MM.1S (cell line): ENCODE results near the gene EIF5AL1.

Experiments
- DNase-seq: peaks from one replicate; pipeline ENCODE4 v3.0.0-alpha.2; 2015
- H2AFZ ChIP-seq: fragments of 300-600 bp; sonication (generic); 2 replicates; pipeline ENCODE4 v1.6.0; 2016; ENCODE audit warnings: antibody characterized with exemption, low read length
- H3F3A ChIP-seq: fragments of 300-600 bp; sonication (generic); 2 replicates; pipeline ENCODE4 v1.6.1; 2016; ENCODE audit warnings: mild to moderate bottlenecking, antibody characterized with exemption, low read length, moderate library complexity, mixed read lengths; ENCODE audit not compliant: insufficient read depth
- H3K27ac ChIP-seq: fragments of 300-600 bp; sonication (generic); 2 replicates; pipeline ENCODE4 v1.5.1; 2016; ENCODE audit warnings: mild to moderate bottlenecking, low read length
- H3K27me3 ChIP-seq: fragments of 300-600 bp; sonication (generic); replicated peaks from 2 replicates; pipeline ENCODE4 v1.6.0; 2016; ENCODE audit warnings: low read length; ENCODE audit not compliant: insufficient read depth
- H3K36me3 ChIP-seq: fragments of 300-600 bp; sonication (generic); replicated peaks from 2 replicates; pipeline ENCODE4 v1.6.1; 2016; ENCODE audit warnings: mild to moderate bottlenecking, low read length, mixed read lengths; ENCODE audit not compliant: insufficient read depth
- H3K4me1 ChIP-seq: fragments of 300-600 bp; sonication (generic); 2 replicates; pipeline ENCODE4 v1.6.1; 2016; ENCODE audit warnings: low read length, mixed read lengths
- H3K4me2 ChIP-seq: fragments of 300-600 bp; sonication (generic); 2 replicates; pipeline ENCODE4 v1.6.0; 2016; ENCODE audit warnings: low read depth, low read length
- H3K4me3 ChIP-seq: fragments of 300-600 bp; sonication (generic); 2 replicates; pipeline ENCODE4 v1.5.1; 2016; ENCODE audit warnings: low read length, mixed read lengths
- H3K79me2 ChIP-seq: fragments of 300-600 bp; sonication (generic); 2 replicates; pipeline ENCODE4 v1.6.1; 2016; ENCODE audit warnings: mixed run types, low read length, mixed read lengths
- H3K9ac ChIP-seq: fragments of 300-600 bp; sonication (generic); 2 replicates; pipeline ENCODE4 v1.6.1; 2016; ENCODE audit warnings: low read length, mixed read lengths
- H3K9me2 ChIP-seq: fragments of 300-600 bp; sonication (generic); replicated peaks from 2 replicates; pipeline ENCODE4 v1.6.1; 2016; ENCODE audit warnings: mild to moderate bottlenecking, low read length, mixed read lengths; ENCODE audit not compliant: insufficient read depth
- H3K9me3 ChIP-seq: fragments of 300-600 bp; sonication (generic); replicated peaks from 2 replicates; pipeline ENCODE4 v1.6.1; 2016; ENCODE audit warnings: mild to moderate bottlenecking, low read length, mixed read lengths; ENCODE audit not compliant: insufficient read depth
- H4K20me1 ChIP-seq: fragments of 300-600 bp; sonication (generic); 2 replicates; pipeline ENCODE4 v1.6.1; 2016; ENCODE audit warnings: mild to moderate bottlenecking, low read length, moderate library complexity, mixed read lengths; ENCODE audit not compliant: insufficient read depth
- EZH2 ChIP-seq: fragments of 300-600 bp; sonication (generic); optimal IDR thresholded peaks from 2 replicates; pipeline ENCODE3; 2017; ENCODE audit warnings: low read depth, mild to moderate bottlenecking, antibody characterized with exemption, low read length, mixed read lengths
- EZH2phosphoT487 ChIP-seq: fragments of 300-600 bp; sonication (generic); IDR thresholded peaks from 2 replicates; pipeline ENCODE4 v1.6.1; 2018; ENCODE audit warnings: antibody characterized with exemption, low read length
- TF ChIP-seq, protein P1 (sequence below): fragments of 300-600 bp; sonication (generic); IDR thresholded peaks from 2 replicates; pipeline ENCODE4 v1.5.1; 2016; ENCODE audit warnings: antibody characterized with exemption, low read length, mixed read lengths

EIF5AL1 gene

GRCh38 chr10:79494871-79495705 is 17.2 kb upstream of the EIF5AL1 start:
- Histone ChIP-seq H3F3A (no peaks in the 10 kb centered on the region), H3K9me3 (no peaks in the 10 kb centered on the region)

DNA sequence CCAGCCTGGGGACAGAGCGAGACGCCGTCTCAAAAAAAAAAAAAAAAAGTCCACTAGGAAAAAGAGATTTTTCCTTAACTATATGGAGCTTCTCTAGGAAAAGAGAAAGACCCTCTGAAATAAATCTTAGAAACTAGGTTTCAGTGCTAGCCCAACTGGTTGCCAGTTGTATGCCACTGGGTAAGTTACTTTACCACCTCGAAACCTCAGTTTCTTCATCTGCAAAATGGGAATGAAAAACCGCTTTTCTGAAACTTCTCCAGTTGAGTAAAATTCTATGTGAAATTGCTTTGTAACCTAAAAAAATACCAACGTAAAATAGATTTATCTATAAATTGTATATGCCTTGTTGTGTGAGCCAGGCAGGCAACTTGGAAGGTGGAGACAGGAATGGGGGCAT is 16.5 kb upstream of the EIF5AL1 start:
- H3K4me2 ChIP-seq = no peak overlapping the region
- H3K9me2 ChIP-seq = no peaks in the 10 kb centered on the region
- H3K4me3 ChIP-seq = no peak overlapping the region

More at GRCh38 chr10:79494871-79495705, 17.2 kb upstream of the EIF5AL1 start:
- Histone ChIP-seq H3K27ac (no peak overlapping the region), H3K27me3 (no peaks in the 10 kb centered on the region), H4K20me1 (no peaks in the 10 kb centered on the region), H3K9ac (no peak overlapping the region), H3K79me2 (no peaks in the 10 kb centered on the region), H2AFZ (no peak overlapping the region), H3K4me3 (no peak overlapping the region), H3K36me3 (no peaks in the 10 kb centered on the region), H3K4me1 (no peaks in the 10 kb centered on the region), H3K9me2 (no peaks in the 10 kb centered on the region), H3K4me2 (no peak overlapping the region)
- DNase-seq = no peak
- TF ChIP-seq EZH2 = no peak
- TF ChIP-seq, protein P1, sequence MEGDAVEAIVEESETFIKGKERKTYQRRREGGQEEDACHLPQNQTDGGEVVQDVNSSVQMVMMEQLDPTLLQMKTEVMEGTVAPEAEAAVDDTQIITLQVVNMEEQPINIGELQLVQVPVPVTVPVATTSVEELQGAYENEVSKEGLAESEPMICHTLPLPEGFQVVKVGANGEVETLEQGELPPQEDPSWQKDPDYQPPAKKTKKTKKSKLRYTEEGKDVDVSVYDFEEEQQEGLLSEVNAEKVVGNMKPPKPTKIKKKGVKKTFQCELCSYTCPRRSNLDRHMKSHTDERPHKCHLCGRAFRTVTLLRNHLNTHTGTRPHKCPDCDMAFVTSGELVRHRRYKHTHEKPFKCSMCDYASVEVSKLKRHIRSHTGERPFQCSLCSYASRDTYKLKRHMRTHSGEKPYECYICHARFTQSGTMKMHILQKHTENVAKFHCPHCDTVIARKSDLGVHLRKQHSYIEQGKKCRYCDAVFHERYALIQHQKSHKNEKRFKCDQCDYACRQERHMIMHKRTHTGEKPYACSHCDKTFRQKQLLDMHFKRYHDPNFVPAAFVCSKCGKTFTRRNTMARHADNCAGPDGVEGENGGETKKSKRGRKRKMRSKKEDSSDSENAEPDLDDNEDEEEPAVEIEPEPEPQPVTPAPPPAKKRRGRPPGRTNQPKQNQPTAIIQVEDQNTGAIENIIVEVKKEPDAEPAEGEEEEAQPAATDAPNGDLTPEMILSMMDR = no peak
- no peak for TF ChIP-seq EZH2phosphoT487

DNA sequence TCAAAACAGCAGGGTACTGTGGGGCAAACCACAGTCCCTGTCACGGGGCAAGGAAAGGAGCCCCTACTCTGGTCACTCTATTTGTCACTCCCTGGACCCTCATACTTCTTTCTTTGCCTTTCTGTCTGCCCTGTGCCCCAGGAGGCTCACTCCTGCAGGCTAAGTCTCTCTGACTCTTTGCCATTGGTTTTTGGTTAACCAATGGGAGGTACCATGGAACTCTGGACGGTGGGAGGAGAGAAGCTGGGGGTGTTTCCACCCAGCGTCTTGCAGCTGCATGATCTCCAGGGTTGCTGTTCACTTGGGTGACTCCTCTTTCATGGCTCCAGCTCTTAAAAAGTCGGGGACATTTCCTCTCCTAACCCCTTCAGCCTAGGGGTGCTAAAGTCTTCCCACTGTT is 15.4 kb upstream of the EIF5AL1 start:
- Histone ChIP-seq H3K9me2 (no peaks in the 10 kb centered on the region), H3K9me3 (no peaks in the 10 kb centered on the region), H3K9ac (no peak overlapping the region), H3F3A (no peaks in the 10 kb centered on the region), H2AFZ (0 out of 2 replicates have a peak overlapping the region, but pooled peaks have one; percentile 31), H3K4me3 (no peak overlapping the region), H3K79me2 (no peaks in the 10 kb centered on the region), H3K4me2 (no peak overlapping the region), H3K27ac (no peak overlapping the region), H4K20me1 (no peaks in the 10 kb centered on the region), H3K36me3 (no peaks in the 10 kb centered on the region), H3K27me3 (no peaks in the 10 kb centered on the region), H3K4me1 (no peaks in the 10 kb centered on the region)
- TF ChIP-seq, protein P1 = no peak
- TF ChIP-seq EZH2 (no peak), EZH2phosphoT487 (no peak)
- no peak for DNase-seq

More for the DNA sequence above, 16.5 kb upstream of the EIF5AL1 start:
- no peak overlapping the region for H2AFZ ChIP-seq
- no peaks in the 10 kb centered on the region for H4K20me1 ChIP-seq
- H3K79me2 ChIP-seq = no peaks in the 10 kb centered on the region
- H3K27ac ChIP-seq = no peak overlapping the region
- no peaks in the 10 kb centered on the region for H3K27me3 ChIP-seq
- H3K9me3 ChIP-seq = no peaks in the 10 kb centered on the region
- no peaks in the 10 kb centered on the region for H3F3A ChIP-seq
- H3K4me1 ChIP-seq = no peaks in the 10 kb centered on the region
- DNase-seq = no peak
- TF ChIP-seq EZH2phosphoT487 (no peak), EZH2 (no peak)
- TF ChIP-seq, protein P1 = no peak
- H3K36me3 ChIP-seq = no peaks in the 10 kb centered on the region
- no peak overlapping the region for H3K9ac ChIP-seq
